CD14-positive monocyte (primary cell): ENCODE measurements around the gene GTPBP8. TPM values are rescaled to one million over a fixed set of nuclear protein-coding genes. Genes with fewer than 3 reads are reported as not detected.
A peak's percentile ranks its signal among the peaks of the same experiment; 100 is the strongest.

Experiments
- DNase-seq, 3 donors: peaks; one replicate each; pipeline ENCODE4 v3.0.0-alpha.2; 2011 to 2022
- H2AFZ ChIP-seq: 2 replicates; pipeline ENCODE4 v1.6.0; 2012; ENCODE audit warnings: mild to moderate bottlenecking, low read depth, low read length, inconsistent platforms; ENCODE audit not compliant: insufficient read depth, poor library complexity, severe bottlenecking
- H3K27ac ChIP-seq, 2 donors: 1 replicate in 1 of 2; 2 replicates in 1 of 2; pipeline ENCODE4 v1.5.1; 2012 to 2013; ENCODE audit warnings: low read length in 2 of 2, control low read depth in 1 of 2, inconsistent platforms in 1 of 2, low read depth in 1 of 2, mild to moderate bottlenecking in 1 of 2
- H3K27me3 ChIP-seq, 2 donors: one replicate each; pipeline versions ENCODE4 v1.6.0 to v1.6.1; 2011 to 2013; ENCODE audit warnings: low read length in 2 of 2; ENCODE audit not compliant: control insufficient read depth in 2 of 2, insufficient read depth in 2 of 2
- H3K36me3 ChIP-seq, 2 donors: replicated peaks in 1 of 2; 1 replicate in 1 of 2; 2 replicates in 1 of 2; pipeline versions ENCODE4 v1.5.1 to v1.6.1; 2012 to 2013; ENCODE audit warnings: low read length in 2 of 2, control low read depth in 1 of 2, inconsistent platforms in 1 of 2, mild to moderate bottlenecking in 1 of 2; ENCODE audit not compliant: insufficient read depth in 2 of 2, control insufficient read depth in 1 of 2
- H3K4me1 ChIP-seq, 2 donors: 1 replicate in 1 of 2; 2 replicates in 1 of 2; pipeline versions ENCODE4 v1.5.1 to v1.6.1; 2012 to 2013; ENCODE audit warnings: low read length in 2 of 2, control low read depth in 1 of 2, inconsistent platforms in 1 of 2, mild to moderate bottlenecking in 1 of 2, moderate library complexity in 1 of 2; ENCODE audit not compliant: insufficient read depth in 2 of 2, control insufficient read depth in 1 of 2
- H3K4me2 ChIP-seq: replicated peaks from 2 replicates; pipeline ENCODE3; 2012; ENCODE audit warnings: low read length, moderate library complexity, mild to moderate bottlenecking; ENCODE audit not compliant: poor library complexity, severe bottlenecking; ENCODE audit errors: extremely low read depth
- H3K4me3 ChIP-seq, 3 experiments: fragments of 200-600 bp in 1 of 3; sonication (generic) in 1 of 3; replicated peaks in 1 of 3; 1 replicate in 2 of 3; 2 replicates in 1 of 3; pipeline ENCODE4 v1.5.1; 2011 to 2013; ENCODE audit warnings: low read length in 3 of 3, mild to moderate bottlenecking in 3 of 3, control low read depth in 2 of 3, low read depth in 2 of 3, inconsistent platforms in 1 of 3, moderate library complexity in 1 of 3
- H3K79me2 ChIP-seq: 2 replicates; pipeline ENCODE4 v1.6.0; 2012; ENCODE audit warnings: mild to moderate bottlenecking, control low read depth, inconsistent platforms, low read length, moderate library complexity; ENCODE audit not compliant: insufficient read depth
- H3K9ac ChIP-seq: 2 replicates; pipeline ENCODE4 v1.6.0; 2017; ENCODE audit warnings: low read length, mild to moderate bottlenecking; ENCODE audit not compliant: insufficient read depth, poor library complexity, severe bottlenecking
- H3K9me3 ChIP-seq, 2 donors: replicated peaks in 1 of 2; 1 replicate in 1 of 2; 2 replicates in 1 of 2; pipeline versions ENCODE4 v1.5.1 to v1.6.1; 2012 to 2013; ENCODE audit warnings: low read length in 2 of 2, control low read depth in 1 of 2; ENCODE audit not compliant: control insufficient read depth in 1 of 2, insufficient read depth in 1 of 2
- H4K20me1 ChIP-seq: 2 replicates; pipeline ENCODE4 v1.6.0; 2012; ENCODE audit warnings: mild to moderate bottlenecking, low read length, control low read depth, moderate library complexity; ENCODE audit not compliant: insufficient read depth
- H3K27ac Mint-ChIP-seq, 7 donors: one replicate each; pipeline ENCODE4 v1.8.0; 2020; ENCODE audit warnings: mild to moderate bottlenecking in 7 of 7, mixed read lengths in 7 of 7, moderate library complexity in 6 of 7, inconsistent platforms in 2 of 7
- H3K27me3 Mint-ChIP-seq, 3 donors: one replicate each; pipeline ENCODE4 v1.8.0; 2021 to 2022; ENCODE audit warnings: low read depth in 3 of 3, mild to moderate bottlenecking in 3 of 3, mixed read lengths in 3 of 3, moderate library complexity in 3 of 3, inconsistent platforms in 1 of 3
- H3K36me3 Mint-ChIP-seq, 2 donors: one replicate each; pipeline ENCODE4 v1.8.0; 2020; ENCODE audit warnings: mixed read lengths in 2 of 2, inconsistent platforms in 1 of 2, mild to moderate bottlenecking in 1 of 2
- H3K4me1 Mint-ChIP-seq: one replicate; pipeline ENCODE4 v1.8.0; 2020; ENCODE audit warnings: mild to moderate bottlenecking, mixed read lengths
- H3K4me3 Mint-ChIP-seq, 2 donors: one replicate each; pipeline ENCODE4 v1.8.0; 2020; ENCODE audit warnings: mild to moderate bottlenecking in 2 of 2, mixed read lengths in 2 of 2, moderate library complexity in 1 of 2
- H3K9me3 Mint-ChIP-seq, 7 donors: one replicate each; pipeline ENCODE4 v1.8.0; 2020 to 2022; ENCODE audit warnings: mixed read lengths in 7 of 7, mild to moderate bottlenecking in 6 of 7, moderate library complexity in 6 of 7, inconsistent platforms in 2 of 7
- CTCF ChIP-seq: fragments of 200-600 bp; IDR thresholded peaks from one replicate; pipeline ENCODE4 v1.8.0; 2022; ENCODE audit warnings: antibody characterized with exemption, mild to moderate bottlenecking
- WGBS: methylation state at CpG from one replicate; pipeline ENCODE4 v1.1.5; 2013; ENCODE audit warnings: missing lambda C conversion rate; ENCODE audit not compliant: insufficient coverage; 5-methylcytosine and 5-hydroxymethylcytosine counted together
- intact Hi-C, 2 donors: fragments of 100-400 bp; cut with micrococcal nuclease; formaldehyde crosslinking; loops; one replicate each; pipeline versions ENCODE4 v1.15.0 to v1.15.1; 2023
- polyA plus RNA-seq, 3 donors: library from polyadenylated mRNA; depleted of rRNA in 1 of 3; unstranded in 2 of 3; stranded (reverse) in 1 of 3; fragments of 300-500 nt in 2 of 3; fragments of >200 nt in 1 of 3; fragmentation: Illumina TruSeq in 2 of 3; gene quantifications; 1 replicate in 2 of 3; 2 replicates in 1 of 3; pipeline ENCODE4 v1.2.3, GENCODE V29; 2012 to 2021

The GTPBP8 gene
- polyA plus RNA-seq, 3 donors, result 6.0 to 10.8 (median 9.8) TPM

GRCh38 chr3:112967828-112968227 is 23.0 kb upstream of the GTPBP8 start:
- Histone ChIP-seq H3K36me3 (no peaks in the 10 kb centered on the region), H3K27ac (peak overlapping the region in 1 of 2 donors; percentile 83), H3K4me1 (peaks cover 41 to 56% of the 10 kb centered on the region in 2 donors), H3K9me3 (peaks cover 6 to 12% of the 10 kb centered on the region in 2 donors), H2AFZ (no peak overlapping the region), H3K27me3 (no peaks in the 10 kb centered on the region), H3K9ac (no peak overlapping the region), H3K79me2 (no peaks in the 10 kb centered on the region), H3K4me3 (peak overlapping the region in 1 of 3 experiments; percentile 47), H3K4me2 (peak overlapping the region; percentile 58), H4K20me1 (no peaks in the 10 kb centered on the region)
- Mint-ChIP-seq H3K27me3 (peaks cover 0 to 3% (median 0%) of the 10 kb centered on the region in 3 donors), H3K27ac (peak overlapping the region; percentile 83 to 96 (median 93)), H3K9me3 (peaks cover 6 to 20% (median 14%) of the 10 kb centered on the region in 7 donors), H3K36me3 (peaks cover 7 to 21% of the 10 kb centered on the region in 2 donors), H3K4me1 (peaks cover 60% of the 10 kb centered on the region), H3K4me3 (peak overlapping the region in 1 of 2 donors; percentile 48)
- DNase-seq, result peak; percentile 48 to 90 (median 78)
- no peak for TF ChIP-seq CTCF
- intact Hi-C loops, result loop anchor here (5.0 to 10.0 kb wide), 2 partner anchors 93 to 156 kb away; no protein-coding TSS in a partner anchor
- WGBS, result no CpG with 5 or more reads among the region's 1 CpG

GRCh38 chr3:112972158-112972557 is 18.6 kb upstream of the GTPBP8 start:
- no peaks in the 10 kb centered on the region for H3K9me3 Mint-ChIP-seq
- Histone ChIP-seq H3K4me3 (no peak overlapping the region), H3K27me3 (no peaks in the 10 kb centered on the region), H2AFZ (no peak overlapping the region), H3K9me3 (no peaks in the 10 kb centered on the region), H3K9ac (no peak overlapping the region), H3K27ac (no peak overlapping the region), H4K20me1 (no peaks in the 10 kb centered on the region), H3K79me2 (no peaks in the 10 kb centered on the region), H3K36me3 (no peaks in the 10 kb centered on the region), H3K4me1 (peaks cover 57 to 73% of the 10 kb centered on the region in 2 donors), H3K4me2 (no peak overlapping the region)
- TF ChIP-seq CTCF, result no peak
- H3K27ac Mint-ChIP-seq, result no peak overlapping the region
- no peak for DNase-seq
- no peak overlapping the region for H3K4me3 Mint-ChIP-seq
- intact Hi-C loops, result no loop called here
- H3K27me3 Mint-ChIP-seq, result peaks cover 0 to 2% (median 2%) of the 10 kb centered on the region in 3 donors
- H3K36me3 Mint-ChIP-seq, result no peaks in the 10 kb centered on the region
- peaks cover 80% of the 10 kb centered on the region for H3K4me1 Mint-ChIP-seq
